Measurements from ENCODE around the gene DUOXA2. TPM values are rescaled to one million over a fixed set of nuclear protein-coding genes. Genes with fewer than 3 reads are reported as not detected.

DUOXA2 gene
- total and polyA plus RNA-seq, 2 of the 4 experiments (the other 2 are of a cell fraction): not detected

- DNase-seq: peak; percentile 82
- Histone ChIP-seq H4K5ac (ENCODE audit: low read depth, low read length) (no peak overlapping the region), H3K79me1 (ENCODE audit: low read depth in 1 of 2, low read length in 2 of 2) (peaks cover 5 to 20% of the 10 kb centered on the region in 2 experiments), H2BK15ac (ENCODE audit: low read depth, low read length) (no peak overlapping the region; the same call in 2 of the 3 replicates), H3K9ac (ENCODE audit: low read depth, low read length) (no peak overlapping the region), H2BK5ac (ENCODE audit: low read depth, low read length, poor library complexity, severe bottlenecking) (no peak overlapping the region), H3K4me2 (ENCODE audit: low read depth, low read length) (no peak overlapping the region), H3K56ac (ENCODE audit: extremely low read depth, insufficient read depth, low read length) (no peak overlapping the region), H2BK20ac (ENCODE audit: low read depth, low read length) (no peak overlapping the region), H3K23ac (ENCODE audit: low read depth, low read length) (no peak overlapping the region), H3K4me1 (ENCODE audit: control insufficient read depth, insufficient read depth, low read length) (peaks cover 8% of the 10 kb centered on the region), H3K27me3 (ENCODE audit: control insufficient read depth, insufficient read depth, low read length) (no peaks in the 10 kb centered on the region), H3K36me3 (ENCODE audit: control insufficient read depth, insufficient read depth, low read length) (no peaks in the 10 kb centered on the region), H4K8ac (ENCODE audit: low read depth in 2 of 2, low read length in 2 of 2) (peak overlapping the region in 1 of 2 experiments; percentile 34; a peak in 1 of 4 replicates), H3K14ac (replicated peaks; ENCODE audit: low read depth, low read length) (0 out of 2 replicates have a peak overlapping the region, but pooled peaks have one; percentile 21), H3K4ac (ENCODE audit: low read depth, low read length) (peak overlapping the region; percentile 58), H2AFZ (replicated peaks; ENCODE audit: low read length, poor library complexity) (peak overlapping the region; percentile 86), H3K27ac (ENCODE audit: insufficient read depth, low read length) (no peak overlapping the region; the same call in 1 of the 2 replicates), H2AK5ac (ENCODE audit: low read depth, low read length) (peak overlapping the region; percentile 57), H3K18ac (ENCODE audit: low read depth, low read length) (no peak overlapping the region), H4K91ac (ENCODE audit: insufficient read depth, low read depth, low read length) (peak overlapping the region; percentile 43; the same call in 1 of the 2 replicates), H4K20me1 (ENCODE audit: insufficient read depth, low read length) (no peaks in the 10 kb centered on the region), H3K4me3 (ENCODE audit: insufficient read depth, low read depth, low read length) (no peak overlapping the region), H3K9me3 (ENCODE audit: control insufficient read depth, insufficient read depth, low read length) (no peaks in the 10 kb centered on the region), H2BK120ac (ENCODE audit: low read depth, low read length) (0 out of 2 replicates have a peak overlapping the region, but pooled peaks have one; percentile 14), H2AK9ac (replicated peaks; ENCODE audit: low read depth, low read length, poor library complexity) (peak overlapping the region; percentile 94), H3K9me1 (ENCODE audit: insufficient read depth, low read length) (peaks cover 5% of the 10 kb centered on the region)
- peak; percentile 78 for ATAC-seq (ENCODE audit: low read depth)
- in situ Hi-C loops (cut with MboI; ENCODE audit: low sequenced_read_pairs) (loop anchor here (5.0 kb wide), 1 partner anchor 239 kb away; a partner anchor contains a TSS), dilution Hi-C loops (cut with HindIII; ENCODE audit: low sequenced_read_pairs, unreplicated experiment) (no loop called here), intact Hi-C loops (cut with micrococcal nuclease) (loop anchor here (1.0 kb wide), 3 partner anchors 37 to 294 kb away; no protein-coding TSS in a partner anchor)
- BruUV-seq (replicated peaks): no TSS peak
- ChIA-PET POLR2A (ENCODE audit: unreplicated experiment) (interaction anchor here (1.0 kb wide), 1 partner anchor 239 kb away, joined by 3 read pairs; a partner anchor contains a TSS), CTCF (interaction anchor here (0.6 to 3.2 kb wide), 12 partner anchors 35 to 268 kb away, joined by 3 to 27 read pairs (median 4); a partner anchor contains a TSS)
- WGBS, 2 experiments (ENCODE audit: extremely low coverage in 2 of 2, insufficient read length in 1 of 2): 20% methylated on average over 1 of the region's 7 CpGs; no CpG with 5 or more reads in 1 of the 2 experiments
- TF ChIP-seq USF2 (IDR thresholded peaks at IDR 0.05; ENCODE audit: low read depth, low read length) (no peak; the same call in 1 of the 2 replicates), CEBPB (IDR thresholded peaks at IDR 0.05; ENCODE audit: low read depth, low read length) (no peak), MXI1 (IDR thresholded peaks at IDR 0.05; ENCODE audit: borderline replicate concordance, low read depth, low read length) (no peak), RCOR1 (IDR thresholded peaks at IDR 0.05; ENCODE audit: insufficient replicate concordance, low read length) (no peak), RAD21 (IDR thresholded peaks at IDR 0.05; ENCODE audit: low read length) (peak; percentile 98), MAFK (IDR thresholded peaks at IDR 0.05; ENCODE audit: low read depth, low read length) (no peak), POLR2A (IDR thresholded peaks at IDR 0.05; ENCODE audit: low read depth, low read length) (peak; percentile 64; the same call in 1 of the 2 replicates), MAZ (IDR thresholded peaks at IDR 0.05; ENCODE audit: borderline replicate concordance, low read depth, low read length) (peak; percentile 46; the same call in 1 of the 2 replicates), CTCF (conservative IDR thresholded peaks at IDR 0.05; ENCODE audit: low read depth, low read length) (peak; percentile 98), FOS (IDR thresholded peaks at IDR 0.05; ENCODE audit: low read depth, low read length) (peak; percentile 26; the same call in 1 of the 2 replicates), SMC3 (IDR thresholded peaks at IDR 0.05; ENCODE audit: low read depth, low read length) (peak; percentile 76), RFX5 (IDR thresholded peaks at IDR 0.05; ENCODE audit: low read depth, low read length) (no peak)
These were observed 48.8 kb downstream of the DUOXA2 start for GRCh38 chr15:45162771-45163507.
